Muscle of arm (tissue), 14 donors: Measurements from ENCODE around the gene MAEL. TPM values are rescaled to one million over a fixed set of nuclear protein-coding genes. Genes with fewer than 3 reads are reported as not detected.

Source experiments
- DNase-seq: peaks from one replicate; pipeline ENCODE4 v3.0.0-alpha.2; 2013
- long read RNA-seq, 11 donors: transcript quantifications; one replicate each; lab custom pipeline, GENCODE V29; 2026
- polyA plus RNA-seq, 12 donors: library from polyadenylated mRNA; unstranded; fragments of 120-200 nt; gene quantifications; one replicate each; pipeline ENCODE4 v1.2.1, GENCODE V29; 2013; ENCODE audit not compliant: insufficient read length in 12 of 12

The MAEL gene
- 1 to 10 TPM in 1 of 12 donors, under 1 TPM in 9, not detected in 2; 0.20 to 1.1 (median 0.48) TPM for polyA plus RNA-seq
- long read RNA-seq, donor 1, result 0 reads
- long read RNA-seq, donor 2, result 0 reads
- long read RNA-seq, donor 3, partial matches to known transcripts, result 0 of 1 reads
- long read RNA-seq, donor 3, other reads (novel, unspliced or antisense), result 0 of 1 reads
- long read RNA-seq, donor 4, result 0 reads
- long read RNA-seq, donor 5, result 0 reads
- long read RNA-seq, donor 6, result 0 reads
- long read RNA-seq, donor 7, result 0 reads
- long read RNA-seq, donor 8, result 0 reads
- long read RNA-seq, donor 9, result 0 reads
- long read RNA-seq, donor 10, result 0 reads
- long read RNA-seq, donor 11, result 0 reads

- DNase-seq, result no peak
These were observed at the start of gene MAEL for GRCh38 chr1:166988974-166989515. Gene MAEL, plus strand, starts transcription at chr1:166989280. Its CDS starts 73 bp downstream, at chr1:166989353.

- no peak for DNase-seq
These were observed 49.2 kb upstream of the MAEL start for GRCh38 chr1:166939741-166940375.

GRCh38 chr1:166944186-166944967 is 44.7 kb upstream of the MAEL start:
- no peak for DNase-seq

DNA sequence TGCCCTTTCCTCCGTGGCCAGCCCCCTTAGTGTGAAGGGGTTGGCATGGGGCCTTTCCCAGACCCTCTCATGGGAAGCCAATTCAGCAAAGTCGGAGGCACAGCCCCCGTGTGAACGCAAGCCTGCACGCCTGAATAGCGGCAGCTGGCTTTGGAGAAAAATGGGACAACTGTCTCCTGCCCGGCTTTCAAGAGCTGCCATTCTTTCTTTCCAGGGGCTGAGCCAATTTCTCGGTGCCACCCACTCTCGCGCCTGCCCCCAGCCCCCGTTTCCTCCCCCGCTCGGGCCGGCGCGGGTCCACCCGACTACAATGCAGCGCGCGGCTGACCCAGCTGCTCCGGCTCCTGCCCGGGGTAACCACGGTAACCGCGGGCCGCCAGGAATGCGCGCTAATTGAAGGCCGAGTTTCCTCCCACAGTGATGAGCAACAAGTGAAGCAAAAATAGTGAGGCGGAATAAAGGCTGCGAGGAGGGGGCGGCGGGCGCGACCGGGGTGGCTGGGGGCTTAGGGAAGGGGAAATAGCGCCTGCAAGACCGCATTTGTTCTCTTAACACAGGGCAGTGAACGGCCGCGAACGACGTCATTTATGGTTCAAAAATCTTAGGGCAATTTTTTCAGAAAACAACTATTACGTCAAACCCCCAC is 41.6 kb upstream of the MAEL start:
- DNase-seq, result peak; percentile 43

GRCh38 chr1:166948856-166949350 is 40.2 kb upstream of the MAEL start:
- DNase-seq, result no peak

- no peak for DNase-seq
These were observed 38.9 kb upstream of the MAEL start for GRCh38 chr1:166950156-166950555.

GRCh38 chr1:166951050-166951449 is 38.0 kb upstream of the MAEL start:
- no peak for DNase-seq

DNA sequence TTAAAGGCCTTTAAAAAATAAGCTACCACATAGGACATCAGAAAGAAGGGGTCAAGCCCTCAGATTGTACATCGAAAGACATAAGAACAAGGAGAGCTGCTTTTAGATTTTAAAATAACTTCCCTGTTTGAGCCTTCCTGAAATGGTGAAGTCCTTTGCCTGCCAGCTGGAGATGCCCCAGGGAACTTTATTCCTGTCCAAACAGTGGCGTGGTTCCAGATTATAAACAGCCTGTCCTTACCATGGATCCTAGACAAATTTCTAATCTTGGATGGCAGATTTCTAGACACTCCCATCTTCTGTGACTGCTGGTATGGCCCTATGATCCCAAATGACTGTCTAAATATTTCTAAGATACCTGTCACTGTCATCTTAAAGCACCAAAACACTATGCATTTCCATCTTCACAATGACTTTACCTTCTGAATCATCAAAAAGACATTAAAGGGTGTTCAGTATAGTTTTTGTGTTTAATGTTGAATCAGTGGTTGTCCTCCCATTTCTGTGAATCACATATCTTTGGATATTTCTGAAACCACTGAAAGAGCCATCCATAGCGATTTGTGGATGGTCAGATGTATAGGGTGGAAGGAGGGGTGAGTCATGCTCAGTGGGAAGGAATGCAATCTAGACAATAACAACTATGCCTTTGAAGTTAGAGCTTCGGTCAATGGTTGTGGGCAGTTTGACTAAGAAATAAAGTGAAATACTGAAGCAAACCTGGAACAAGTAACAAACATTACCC is 36.9 kb upstream of the MAEL start:
- DNase-seq, result no peak

DNA sequence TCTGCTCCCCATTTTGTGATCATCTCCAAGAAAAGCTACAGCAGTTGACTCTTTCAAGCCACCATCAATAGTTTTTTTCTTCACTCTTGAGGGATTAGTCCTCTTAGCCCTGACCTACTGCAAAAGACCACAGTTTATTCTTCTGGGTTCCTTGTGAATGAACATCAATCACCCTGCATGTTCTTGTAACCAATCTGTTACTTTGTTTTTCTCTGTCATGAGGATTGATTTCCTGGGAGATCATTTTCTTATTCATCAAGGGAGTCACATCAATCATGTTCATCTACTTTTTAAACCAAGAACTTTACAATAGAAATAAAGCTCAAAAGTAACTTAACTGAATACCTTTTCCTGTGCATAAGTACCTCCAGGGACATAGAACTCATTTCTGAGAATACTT is 35.6 kb upstream of the MAEL start:
- DNase-seq, result no peak

DNA sequence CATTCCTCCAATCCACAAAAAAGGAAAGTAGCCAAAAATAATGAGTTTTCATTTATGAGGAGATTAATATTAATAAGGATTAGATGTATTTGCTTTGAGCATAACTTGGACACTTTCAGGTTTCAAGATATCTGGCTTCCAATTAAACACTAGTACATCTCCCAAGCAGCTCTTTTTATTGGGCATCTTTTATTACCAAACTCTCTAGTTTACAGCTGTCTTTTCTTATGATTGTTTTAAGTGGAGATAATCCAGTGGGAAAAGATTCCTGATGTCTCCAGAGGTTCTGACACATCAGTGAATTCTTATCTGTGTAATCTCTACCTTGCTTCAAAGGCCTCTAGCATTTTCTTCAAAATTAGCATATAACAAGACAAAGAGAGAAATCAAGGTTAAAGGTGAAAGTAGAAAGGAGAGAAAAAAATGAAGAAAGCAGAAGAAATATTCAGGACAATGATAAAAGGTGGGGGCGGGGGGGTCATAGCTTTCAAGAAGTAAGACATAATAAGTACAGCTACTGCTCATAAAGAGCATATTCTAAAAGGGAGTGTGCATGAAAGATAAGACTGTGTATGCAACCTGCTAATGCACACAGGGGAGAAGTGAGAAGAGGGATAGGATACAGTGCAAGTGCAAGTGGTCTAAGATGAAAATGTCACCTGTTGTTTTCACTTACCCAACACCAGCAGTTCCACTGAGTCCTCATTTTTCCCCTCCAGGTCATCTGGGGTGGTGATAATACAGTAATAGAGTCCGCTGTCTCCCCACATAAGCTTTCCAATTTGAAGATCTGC is 32.8 kb upstream of the MAEL start:
- no peak for DNase-seq

GRCh38 chr1:166956872-166957271 is 32.2 kb upstream of the MAEL start:
- no peak for DNase-seq

DNA sequence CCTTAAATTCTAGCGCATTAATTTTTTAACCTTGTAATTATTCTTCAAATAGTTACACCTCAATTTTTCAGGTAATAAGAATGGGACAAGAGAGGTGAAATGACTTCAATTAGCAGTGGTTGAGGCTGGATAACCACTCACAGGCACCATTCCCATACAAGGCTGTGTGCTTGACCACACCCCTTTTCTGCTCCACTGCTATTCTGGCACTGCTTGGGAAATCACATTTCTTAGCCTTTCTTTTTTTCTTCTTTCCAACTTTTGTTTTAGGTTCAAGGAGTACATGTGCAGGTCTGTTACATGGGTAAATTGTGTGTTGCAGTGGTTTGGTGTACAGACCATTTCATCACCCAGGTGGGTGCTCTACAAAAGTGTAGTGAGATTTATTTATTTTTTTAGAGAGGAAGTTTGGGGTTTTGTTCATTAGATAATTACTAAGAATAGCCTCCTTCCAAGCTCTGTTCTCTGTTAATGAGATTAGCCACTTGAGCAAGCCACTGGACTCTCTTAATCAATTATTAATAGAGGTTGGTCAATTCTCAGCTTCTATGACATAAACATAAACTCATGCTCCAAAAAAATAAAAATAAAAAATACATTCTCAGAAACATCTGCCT is 28.1 kb upstream of the MAEL start:
- no peak for DNase-seq

- no peak for DNase-seq
These were observed 19.9 kb upstream of the MAEL start for GRCh38 chr1:166969074-166969677.

DNA sequence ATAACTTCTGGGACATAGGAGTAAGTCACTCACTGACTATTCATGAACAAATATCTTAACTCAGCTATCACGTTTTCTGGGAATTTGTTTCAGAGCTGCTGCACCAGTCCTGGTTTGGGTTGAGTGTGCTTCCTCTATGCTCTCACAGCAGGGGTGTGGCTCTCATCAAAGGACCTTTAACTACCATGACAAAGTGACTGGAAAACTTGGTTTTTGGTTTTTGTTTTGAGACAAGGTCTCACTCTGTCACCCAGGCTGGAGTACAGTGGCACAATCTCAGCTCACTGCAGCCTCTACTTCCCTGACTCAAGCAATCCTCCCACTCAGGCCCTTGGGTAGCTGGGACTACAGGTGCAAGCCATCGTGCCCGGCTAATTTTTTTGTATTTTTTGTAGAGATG is 17.8 kb upstream of the MAEL start:
- no peak for DNase-seq

DNA sequence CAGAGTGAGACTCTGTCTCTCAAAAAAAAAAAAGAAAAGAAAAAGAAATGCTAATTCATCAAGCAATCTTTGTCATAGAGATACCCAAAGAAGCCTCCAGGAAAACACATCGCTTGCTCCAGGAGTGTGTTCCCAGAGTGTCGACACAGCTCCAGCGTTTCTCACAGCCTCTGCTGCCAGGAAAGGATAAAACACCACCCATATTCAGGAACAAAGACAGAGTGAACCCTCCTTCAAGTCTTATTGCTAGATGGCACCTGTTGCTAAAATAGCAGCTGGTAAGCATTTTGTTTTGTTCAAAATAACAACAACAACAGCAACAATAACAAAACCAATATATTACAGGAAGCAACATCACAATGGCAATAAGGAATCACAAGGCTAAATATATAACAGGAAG is 16.9 kb upstream of the MAEL start:
- DNase-seq, result no peak

GRCh38 chr1:166972826-166973225 is 16.3 kb upstream of the MAEL start:
- DNase-seq, result no peak

GRCh38 chr1:166974647-166975345 is 14.3 kb upstream of the MAEL start:
- DNase-seq, result peak; percentile 8

- peak; percentile 31 for DNase-seq
These were observed 13.5 kb upstream of the MAEL start, which contains the start of gene ILDR2 for GRCh38 chr1:166975361-166976129. Gene ILDR2, minus strand, starts transcription at chr1:166975540. Its CDS starts 272 bp downstream, at chr1:166975268.
